Thoracic aorta (tissue), 2 donors: Measurements from ENCODE around the gene SHLD2. TPM values are rescaled to one million over a fixed set of nuclear protein-coding genes. Genes with fewer than 3 reads are reported as not detected.

Experiments
- ATAC-seq: fragments of 150-250 bp; one replicate; pipeline ENCODE4 v1.8.0; 2017; ENCODE audit warnings: low read depth; ENCODE audit not compliant: insufficient number of reproducible peaks, low FRiP score
- DNase-seq: peaks from one replicate; pipeline ENCODE4 v3.0.0-alpha.2; 2020; ENCODE audit warnings: low spot score
- H3K27ac ChIP-seq, 2 donors: fragments of 200-600 bp; sonication (generic); 1 replicate in 1 of 2; 2 replicates in 1 of 2; pipeline ENCODE4 v1.5.1; 2016; ENCODE audit warnings: mild to moderate bottlenecking in 2 of 2, moderate library complexity in 2 of 2
- H3K27me3 ChIP-seq: fragments of 200-600 bp; sonication (generic); replicated peaks from 2 replicates; pipeline ENCODE4 v1.6.0; 2016; ENCODE audit warnings: mild to moderate bottlenecking; ENCODE audit not compliant: insufficient read depth
- H3K36me3 ChIP-seq: fragments of 200-600 bp; sonication (generic); one replicate; pipeline ENCODE4 v1.5.1; 2016
- H3K4me1 ChIP-seq, 2 donors: fragments of 200-600 bp; sonication (generic); 1 replicate in 1 of 2; 2 replicates in 1 of 2; pipeline versions ENCODE4 v1.5.1 to v1.6.0; 2016; ENCODE audit warnings: low read depth in 2 of 2, mild to moderate bottlenecking in 1 of 2; ENCODE audit not compliant: control insufficient read depth in 1 of 2
- H3K4me3 ChIP-seq: fragments of 200-600 bp; sonication (generic); 2 replicates; pipeline ENCODE4 v1.5.1; 2016; ENCODE audit warnings: mild to moderate bottlenecking
- H3K9me3 ChIP-seq: fragments of 200-600 bp; sonication (generic); 2 replicates; pipeline ENCODE4 v1.5.1; 2016
- total RNA-seq, 2 donors: library from RNA; depleted of rRNA; stranded (reverse); fragments of >200 nt; gene quantifications; one replicate each; pipeline versions ENCODE4 v1.1.0 to v1.2.3, GENCODE V29; 2016
- TF ChIP-seq, protein P1 (sequence below): fragments of 200-600 bp; sonication (generic); IDR thresholded peaks from one replicate; pipeline ENCODE4 v1.5.1; 2019; ENCODE audit warnings: antibody characterized with exemption

Gene SHLD2
- 10 to 100 TPM; 18.1 to 28.9 TPM for total RNA-seq

DNA sequence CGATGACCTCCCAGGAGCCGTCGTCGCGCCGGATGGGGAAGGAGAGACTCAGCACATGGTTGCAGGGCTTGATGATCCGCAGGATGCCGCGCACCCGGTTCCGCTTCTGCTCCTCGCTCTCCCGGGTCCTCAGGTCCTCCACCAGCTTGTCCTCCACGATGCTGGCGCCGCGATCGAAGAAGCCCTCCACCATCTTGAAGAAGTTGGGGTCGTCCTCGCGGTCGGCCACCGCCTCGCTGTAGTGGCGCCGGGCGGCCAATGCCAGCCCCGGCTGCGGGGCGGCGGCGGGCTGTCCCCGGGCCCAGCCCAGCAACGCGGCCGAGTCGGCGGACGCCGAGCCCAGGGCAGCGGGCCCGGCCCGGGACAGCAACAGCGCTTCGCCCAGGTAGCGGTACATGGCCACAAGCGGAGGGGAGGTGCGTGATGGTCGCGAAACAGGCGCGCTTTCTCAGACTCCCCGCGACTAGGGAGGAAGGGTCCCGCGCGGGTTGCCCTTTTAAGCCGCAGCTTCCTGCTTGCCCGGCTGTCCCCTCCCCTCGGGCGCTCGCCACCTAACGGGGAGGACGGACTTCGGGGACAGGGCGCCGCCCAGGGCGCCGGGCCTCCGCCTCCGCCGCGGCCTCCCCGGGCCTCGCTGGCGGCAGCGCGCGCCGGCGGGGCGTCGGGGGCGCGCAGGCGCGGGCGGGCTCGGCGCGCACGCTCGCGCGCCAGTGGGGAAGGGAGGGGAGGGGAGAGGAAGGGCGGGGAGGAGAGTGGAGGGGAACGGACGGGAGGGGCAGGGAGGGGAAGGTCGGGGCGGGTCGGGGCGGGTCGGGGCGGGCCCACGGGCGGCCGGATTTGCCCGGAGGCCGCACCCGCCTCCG, at the start of gene SHLD2, which contains the start of gene GLUD1:
SHLD2 (plus strand) TSS at position 834 of the 863 bp plus-strand sequence. CDS start 56,149 bp downstream, outside the sequence.
GLUD1 (minus strand) TSS at position 471 of the 863 bp plus-strand sequence; CDS start at position 397, 74 bp downstream.
- TF ChIP-seq, protein P1, sequence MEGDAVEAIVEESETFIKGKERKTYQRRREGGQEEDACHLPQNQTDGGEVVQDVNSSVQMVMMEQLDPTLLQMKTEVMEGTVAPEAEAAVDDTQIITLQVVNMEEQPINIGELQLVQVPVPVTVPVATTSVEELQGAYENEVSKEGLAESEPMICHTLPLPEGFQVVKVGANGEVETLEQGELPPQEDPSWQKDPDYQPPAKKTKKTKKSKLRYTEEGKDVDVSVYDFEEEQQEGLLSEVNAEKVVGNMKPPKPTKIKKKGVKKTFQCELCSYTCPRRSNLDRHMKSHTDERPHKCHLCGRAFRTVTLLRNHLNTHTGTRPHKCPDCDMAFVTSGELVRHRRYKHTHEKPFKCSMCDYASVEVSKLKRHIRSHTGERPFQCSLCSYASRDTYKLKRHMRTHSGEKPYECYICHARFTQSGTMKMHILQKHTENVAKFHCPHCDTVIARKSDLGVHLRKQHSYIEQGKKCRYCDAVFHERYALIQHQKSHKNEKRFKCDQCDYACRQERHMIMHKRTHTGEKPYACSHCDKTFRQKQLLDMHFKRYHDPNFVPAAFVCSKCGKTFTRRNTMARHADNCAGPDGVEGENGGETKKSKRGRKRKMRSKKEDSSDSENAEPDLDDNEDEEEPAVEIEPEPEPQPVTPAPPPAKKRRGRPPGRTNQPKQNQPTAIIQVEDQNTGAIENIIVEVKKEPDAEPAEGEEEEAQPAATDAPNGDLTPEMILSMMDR = no peak
- peaks cover 9 to 32% of the 10 kb centered on the region in 2 donors for H3K4me1 ChIP-seq
- H3K4me3 ChIP-seq = peak within 1 kb of the TSS; percentile 86
- H3K27ac ChIP-seq = peak within 1 kb of the TSS; percentile 94 to 98
- ATAC-seq (peak; percentile 83), DNase-seq (peak; percentile 78)
- H3K9me3 ChIP-seq = no peaks in the 10 kb centered on the region
- no peaks in the 10 kb centered on the region for H3K27me3 ChIP-seq
- no peaks in the 10 kb centered on the region for H3K36me3 ChIP-seq

GRCh38 chr10:87045434-87045938, 49.5 kb upstream of the SHLD2 start:
- ATAC-seq (no peak), DNase-seq (no peak)
- H3K4me1 ChIP-seq = no peaks in the 10 kb centered on the region
- H3K27ac ChIP-seq = no peak overlapping the region
- peaks cover 18% of the 10 kb centered on the region for H3K36me3 ChIP-seq
- H3K4me3 ChIP-seq = no peak overlapping the region
- TF ChIP-seq, protein P1 = no peak
- no peaks in the 10 kb centered on the region for H3K9me3 ChIP-seq
- H3K27me3 ChIP-seq = no peaks in the 10 kb centered on the region

GRCh38 chr10:87053111-87053510, 41.9 kb upstream of the SHLD2 start:
- H3K4me1 ChIP-seq = peaks cover 4 to 12% of the 10 kb centered on the region in 2 donors
- no peaks in the 10 kb centered on the region for H3K27me3 ChIP-seq
- DNase-seq = no peak
- H3K9me3 ChIP-seq = no peaks in the 10 kb centered on the region
- ATAC-seq = no peak
- H3K4me3 ChIP-seq = no peak overlapping the region
- TF ChIP-seq, protein P1 = no peak
- H3K36me3 ChIP-seq = peaks cover 33% of the 10 kb centered on the region
- H3K27ac ChIP-seq = no peak overlapping the region

DNA sequence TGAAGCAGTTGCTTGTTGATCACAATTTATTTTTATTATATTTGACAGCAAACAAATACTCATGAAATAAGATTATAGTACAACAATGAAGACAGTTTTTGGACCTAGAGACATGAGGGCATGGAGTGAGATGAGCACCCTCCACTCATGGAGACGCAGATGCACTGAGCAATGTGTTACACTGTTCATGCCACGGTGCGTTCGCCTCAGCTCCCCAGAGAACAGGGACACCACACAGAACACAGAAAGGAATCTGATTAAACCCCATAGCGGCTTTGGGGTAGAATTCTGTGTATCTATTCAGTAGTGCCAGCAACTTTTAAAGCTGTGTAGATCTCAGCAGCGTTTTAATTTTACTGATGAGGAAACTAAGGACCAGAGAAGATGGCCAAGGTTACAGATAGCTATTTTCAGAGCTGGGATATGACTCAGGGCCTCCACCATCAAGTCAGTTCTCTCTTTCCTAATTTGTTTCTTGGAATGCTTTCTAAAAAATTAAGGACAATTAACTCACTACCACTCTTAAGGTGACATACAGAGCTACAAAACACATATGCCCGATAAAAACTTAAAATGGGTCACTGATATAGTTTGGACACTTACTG, 41.3 kb upstream of the SHLD2 start:
- Histone ChIP-seq H3K27ac (peak overlapping the region in 1 of 2 donors; percentile 1), H3K4me3 (no peak overlapping the region), H3K36me3 (peaks cover 38% of the 10 kb centered on the region), H3K27me3 (no peaks in the 10 kb centered on the region), H3K4me1 (peaks cover 4 to 12% of the 10 kb centered on the region in 2 donors), H3K9me3 (no peaks in the 10 kb centered on the region)
- TF ChIP-seq, protein P1 = no peak
- DNase-seq = no peak
- no peak for ATAC-seq
